GM10847 (cell line): ENCODE measurements around the gene PKP4.

Source experiments
- POLR2A ChIP-seq: IDR thresholded peaks from 2 replicates; pipeline ENCODE4 v1.6.1; 2011; ENCODE audit not compliant: insufficient read length; ENCODE audit errors: extremely low read depth

Gene PKP4

DNA sequence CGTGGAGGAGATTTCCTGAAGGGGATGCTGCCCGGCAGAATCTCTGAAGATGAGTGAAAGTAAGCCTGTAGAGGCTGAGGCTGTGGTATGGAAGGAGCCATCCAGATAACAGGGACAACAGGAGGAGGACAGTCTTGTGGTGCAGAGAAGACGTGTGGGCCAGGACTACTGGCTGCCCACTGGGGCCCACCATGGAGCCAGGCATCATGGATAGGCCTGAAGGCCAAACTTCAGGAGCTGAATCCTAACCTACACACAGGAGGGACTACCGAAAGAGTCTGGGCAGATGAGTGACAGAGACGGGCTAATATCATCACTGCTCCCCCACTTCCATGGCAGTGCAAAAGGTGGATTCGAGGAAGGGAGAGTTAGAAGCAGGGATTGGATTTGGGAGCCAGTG is 207.0 kb downstream of the PKP4 start:
- no peak for TF ChIP-seq POLR2A

- no peak for TF ChIP-seq POLR2A
Measured at GRCh38 chr2:158664987-158665386, 208.2 kb downstream of the PKP4 start.

DNA sequence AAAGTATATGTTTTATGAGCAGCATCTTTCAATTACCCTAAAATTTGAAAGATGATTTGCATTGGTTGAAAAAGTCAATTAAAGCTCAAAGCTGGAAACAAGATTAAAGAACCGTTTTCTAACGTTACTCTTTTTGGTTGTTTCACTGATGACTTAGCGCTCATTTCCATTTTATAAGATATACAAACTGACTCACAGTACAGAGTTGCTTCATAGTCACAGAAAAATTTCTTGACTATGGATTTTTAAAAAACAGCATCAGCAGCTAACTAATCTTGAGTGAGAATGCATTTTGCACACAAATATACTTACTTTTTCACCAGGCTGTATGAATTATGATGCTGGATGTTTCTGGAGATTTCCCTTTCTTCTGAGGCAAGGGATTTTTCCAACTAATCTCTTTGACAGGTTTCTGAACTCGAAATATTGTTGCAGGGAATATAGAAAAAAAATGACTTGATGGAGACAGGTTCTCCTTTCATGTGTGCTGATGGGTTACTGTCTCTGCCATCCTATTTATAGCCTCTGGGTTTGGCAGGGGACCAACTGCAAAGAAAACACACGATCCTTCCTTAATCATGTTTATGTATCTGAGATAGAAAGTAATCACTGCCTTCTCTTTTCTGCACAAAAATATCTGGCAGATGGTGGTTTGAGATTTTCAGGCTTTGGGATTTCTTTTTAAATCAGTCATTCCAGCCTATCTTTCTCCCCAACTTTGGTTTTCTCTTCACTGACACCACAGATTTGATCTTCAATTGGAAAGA is 209.0 kb downstream of the PKP4 start:
- no peak for TF ChIP-seq POLR2A

DNA sequence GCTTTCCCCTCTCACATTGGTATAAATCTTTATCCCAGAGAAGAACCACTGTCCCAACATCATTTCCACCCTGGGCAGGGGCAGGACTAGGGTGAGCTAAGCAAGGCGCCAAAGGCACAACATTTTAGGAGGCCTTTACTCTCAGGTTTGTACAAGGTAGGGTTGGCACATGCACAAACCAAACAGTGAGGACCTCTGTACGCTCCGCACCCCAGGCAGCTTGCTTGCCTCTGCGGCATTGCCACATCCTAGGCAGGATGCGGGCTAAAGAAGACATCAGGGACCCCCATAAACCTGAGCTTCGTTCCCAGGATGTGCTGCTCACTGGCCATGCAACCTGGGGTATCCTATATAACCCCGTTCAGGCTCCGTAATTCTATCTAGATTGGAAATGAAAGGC is 210.2 kb downstream of the PKP4 start:
- no peak for TF ChIP-seq POLR2A

- TF ChIP-seq POLR2A, result no peak
Measured at GRCh38 chr2:158667586-158667985, 210.8 kb downstream of the PKP4 start.

GRCh38 chr2:158668001-158668765 is 211.4 kb downstream of the PKP4 start:
- no peak for TF ChIP-seq POLR2A

DNA sequence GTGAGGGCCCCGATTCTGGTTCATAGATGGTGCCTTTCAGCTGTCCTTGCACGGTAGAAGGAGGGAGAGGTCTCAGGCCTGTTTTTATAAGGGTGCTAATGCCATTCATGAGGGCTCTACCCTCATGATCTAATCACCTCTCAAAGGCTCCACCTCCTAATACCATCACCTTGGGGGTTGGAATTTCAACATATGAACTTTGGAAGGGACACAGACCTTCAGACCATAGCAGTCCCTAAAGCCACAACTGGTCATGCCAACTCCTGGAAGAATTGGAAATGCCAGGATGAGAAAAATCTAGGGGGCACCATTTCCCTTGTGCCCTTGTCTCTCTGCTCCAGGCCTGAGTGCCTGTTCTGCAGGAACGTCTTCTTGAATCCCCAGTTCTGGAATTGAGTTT is 213.5 kb downstream of the PKP4 start:
- TF ChIP-seq POLR2A, result no peak

DNA sequence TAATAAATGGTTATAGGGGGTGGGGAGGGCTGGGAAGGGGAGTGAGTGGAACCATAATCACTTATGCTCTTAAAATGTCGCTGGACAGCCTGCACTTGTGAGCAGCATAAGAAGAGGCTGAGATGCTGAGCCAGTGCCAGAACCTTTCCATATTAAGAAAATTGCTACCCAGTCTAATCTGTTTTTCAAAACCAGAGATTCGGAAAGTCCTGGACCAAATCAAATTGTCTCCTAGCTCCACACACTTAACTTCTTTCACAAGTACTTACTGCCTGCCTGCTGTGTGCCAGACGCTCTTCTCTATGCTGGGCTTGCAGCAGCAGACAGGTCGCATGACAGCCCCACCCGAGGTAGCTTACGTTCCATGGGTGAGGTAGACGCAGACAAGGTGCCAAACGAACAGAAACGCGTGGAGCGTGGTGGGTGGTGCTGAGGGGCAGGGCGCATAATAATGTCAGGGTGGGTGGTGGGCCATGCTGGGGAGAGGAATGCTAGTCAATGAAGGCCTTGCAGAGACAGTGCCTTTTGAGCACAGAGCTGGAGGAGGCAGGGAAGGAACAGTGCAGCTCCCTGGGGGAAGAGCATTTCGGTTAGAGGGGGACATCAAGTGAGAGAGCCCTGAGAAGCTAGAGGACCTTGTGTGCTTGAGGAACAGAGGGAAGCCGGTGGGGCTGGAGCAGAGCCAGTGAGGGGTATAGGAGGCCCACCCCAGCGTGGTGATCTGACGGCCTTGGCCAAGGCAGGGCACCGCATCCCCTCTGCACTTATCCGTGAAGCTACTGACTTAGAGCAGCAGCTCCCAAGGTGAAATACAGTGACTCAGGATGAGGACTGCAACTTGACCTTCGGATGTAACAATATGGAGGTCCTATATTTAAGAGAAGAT is 214.9 kb downstream of the PKP4 start:
- no peak for TF ChIP-seq POLR2A

DNA sequence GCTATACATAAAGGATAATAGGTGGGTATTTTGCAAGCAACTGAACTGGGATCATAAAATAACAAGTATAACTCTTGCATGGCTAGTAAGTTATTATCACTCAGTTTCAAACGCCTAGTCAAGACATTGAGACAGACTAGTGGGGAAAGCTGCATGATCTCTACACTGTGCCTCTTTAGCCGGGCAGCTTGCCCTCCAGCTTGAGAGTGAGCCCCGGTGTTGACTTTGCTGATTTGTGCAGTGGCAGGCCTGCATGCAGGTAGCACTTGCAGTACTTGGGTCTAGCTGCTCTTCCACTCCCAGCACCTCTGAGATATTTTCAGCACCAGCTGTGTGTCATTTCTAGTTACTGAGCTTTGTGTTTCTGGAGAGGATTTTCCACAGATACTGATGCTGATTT is 219.5 kb downstream of the PKP4 start:
- no peak for TF ChIP-seq POLR2A

- TF ChIP-seq POLR2A, result no peak
Measured at GRCh38 chr2:158676696-158677095, 219.9 kb downstream of the PKP4 start.

DNA sequence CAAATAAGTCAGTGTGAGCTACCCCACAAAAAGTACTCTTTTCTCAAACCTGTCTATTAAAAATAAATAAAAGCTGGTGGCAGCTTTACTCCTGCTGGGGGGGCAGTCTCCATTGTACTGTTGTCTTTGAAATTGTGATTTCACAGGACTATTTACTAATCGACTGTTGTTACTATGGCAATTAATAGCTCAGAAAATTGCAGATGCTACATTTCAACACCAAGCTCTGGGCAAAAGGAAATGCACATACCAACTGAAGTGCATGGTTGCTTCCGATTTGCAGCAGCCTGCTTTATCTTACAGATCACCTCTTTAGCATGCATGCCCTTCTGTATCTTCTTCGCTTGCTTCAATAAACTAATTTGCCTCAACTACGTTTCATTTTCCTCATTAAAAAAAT is 220.8 kb downstream of the PKP4 start:
- no peak for TF ChIP-seq POLR2A

- no peak for TF ChIP-seq POLR2A
Measured at GRCh38 chr2:158681816-158682215, 225.1 kb downstream of the PKP4 start.

DNA sequence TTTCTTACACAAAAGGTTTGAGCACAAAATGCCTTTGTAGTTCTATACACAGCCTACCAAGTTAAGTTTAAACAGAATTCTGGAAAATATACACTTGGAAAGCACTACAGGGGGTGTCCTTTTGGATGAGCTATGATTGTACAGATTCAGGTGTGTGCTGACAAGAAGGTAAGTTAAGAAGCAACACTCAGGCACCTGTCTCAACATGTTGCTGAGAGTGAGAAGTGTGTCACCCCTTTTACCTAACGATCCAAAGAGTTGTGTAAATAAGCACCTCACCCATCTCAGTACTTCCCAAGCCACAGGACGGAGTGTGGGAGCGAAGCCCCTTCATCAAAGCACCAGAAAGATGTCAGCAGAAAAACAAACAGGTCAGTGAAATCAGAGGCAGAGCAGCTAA is 228.9 kb downstream of the PKP4 start:
- no peak for TF ChIP-seq POLR2A

- TF ChIP-seq POLR2A, result no peak
Measured at GRCh38 chr2:158686210-158686691, 229.5 kb downstream of the PKP4 start.

DNA sequence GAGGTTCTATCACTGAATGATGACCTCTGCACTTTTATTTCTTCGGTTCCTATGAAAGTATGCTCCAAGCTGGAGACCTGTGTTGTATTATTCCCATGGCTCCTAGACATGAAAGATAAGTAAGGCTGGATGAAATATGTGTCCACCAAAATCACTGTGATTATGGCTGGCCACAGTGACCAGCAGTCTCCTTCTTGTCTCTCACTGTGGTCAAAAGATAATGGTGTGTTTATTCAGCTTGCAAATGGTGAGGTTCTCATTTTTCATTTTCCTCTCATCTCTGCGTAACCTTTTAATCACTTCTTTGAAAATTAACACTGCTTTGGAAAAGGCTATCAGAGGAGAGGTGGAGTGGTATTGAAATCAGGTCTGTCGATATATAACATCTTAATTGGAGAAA is 230.6 kb downstream of the PKP4 start:
- no peak for TF ChIP-seq POLR2A
